HUDEP-2 (cell line): ENCODE results near the gene CST9.
"Not testable (repeated sequence)": the region's sequence is repeated elsewhere in the genome, so short reads cannot be mapped to it uniquely, and the experiment has no call there.

Experiments used
- DNase-seq, 76 experiments: peaks; one replicate each; lab custom pipeline; 2025; ENCODE audit not compliant: unreplicated experiment in 76 of 76; lab: John Stamatoyannopoulos, UW

CST9 gene

GRCh38 chr20:23588434-23589403 is 17.0 kb downstream of the CST9 start:
- no peak for DNase-seq

DNA sequence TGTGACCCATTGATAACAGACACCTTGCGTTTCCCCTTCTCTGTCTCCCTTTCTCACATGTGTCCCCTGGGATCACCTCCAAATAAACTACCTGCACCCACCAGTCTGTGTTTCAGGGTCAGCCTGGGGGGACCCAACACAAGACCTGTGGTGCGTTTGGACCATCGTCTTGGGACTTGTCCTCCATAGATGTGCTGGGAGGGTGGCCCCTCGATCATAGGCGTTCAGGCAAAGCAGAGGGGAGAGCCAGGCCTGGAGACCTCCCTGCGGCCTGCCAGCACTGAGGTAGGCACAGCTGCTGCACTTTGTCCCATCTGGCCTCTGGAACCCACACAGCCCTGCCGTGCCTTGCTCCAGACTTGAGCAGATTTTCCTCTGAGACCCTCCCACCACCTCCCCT is 18.1 kb downstream of the CST9 start:
- DNase-seq: no peak

DNA sequence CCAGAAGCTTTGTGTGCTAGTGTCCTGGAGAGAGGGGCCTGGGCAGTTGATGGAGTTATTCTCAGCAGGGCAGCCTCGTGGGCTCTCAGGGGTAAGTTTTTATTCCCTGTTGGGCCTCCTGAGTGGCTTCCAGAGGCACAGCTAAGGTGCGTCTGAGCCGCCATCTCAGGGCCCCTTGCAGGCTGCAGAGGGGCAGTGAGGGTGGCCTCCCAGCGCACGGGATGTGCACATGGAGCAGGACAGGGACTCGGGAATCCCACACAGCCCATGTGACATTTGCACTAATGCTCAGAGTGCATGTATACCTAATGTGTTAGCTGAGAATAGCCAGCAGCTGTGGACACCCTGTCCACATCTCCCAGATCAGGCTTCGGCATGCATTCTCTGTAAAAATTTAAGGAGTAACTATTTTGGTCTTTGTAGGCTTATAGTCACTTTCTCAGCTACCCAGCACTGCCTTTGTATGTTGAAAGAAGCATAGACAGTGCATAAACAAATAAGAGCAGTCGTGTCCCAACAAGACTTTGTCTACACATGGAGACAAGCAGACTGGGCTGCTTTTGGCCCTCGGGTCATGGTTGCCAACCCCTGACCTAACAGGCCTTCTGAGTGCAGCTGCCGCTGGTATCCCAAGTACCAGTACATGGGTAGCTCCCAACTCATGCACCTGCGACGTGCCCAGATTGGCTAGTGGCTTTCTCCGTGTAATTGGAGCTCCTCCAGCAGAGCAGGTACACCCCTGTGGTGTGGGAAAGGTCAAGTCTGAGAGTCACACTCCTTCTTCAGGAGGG is 18.8 kb downstream of the CST9 start:
- DNase-seq: no peak

- no peak for DNase-seq
Measured at GRCh38 chr20:23585808-23586734, 19.6 kb downstream of the CST9 start.

GRCh38 chr20:23585449-23585807 is 20.3 kb downstream of the CST9 start:
- no peak for DNase-seq

- DNase-seq: no peak
Measured at GRCh38 chr20:23584434-23585199, 21.1 kb downstream of the CST9 start.

- DNase-seq: no peak
Measured at GRCh38 chr20:23583526-23583925, 22.2 kb downstream of the CST9 start.

DNA sequence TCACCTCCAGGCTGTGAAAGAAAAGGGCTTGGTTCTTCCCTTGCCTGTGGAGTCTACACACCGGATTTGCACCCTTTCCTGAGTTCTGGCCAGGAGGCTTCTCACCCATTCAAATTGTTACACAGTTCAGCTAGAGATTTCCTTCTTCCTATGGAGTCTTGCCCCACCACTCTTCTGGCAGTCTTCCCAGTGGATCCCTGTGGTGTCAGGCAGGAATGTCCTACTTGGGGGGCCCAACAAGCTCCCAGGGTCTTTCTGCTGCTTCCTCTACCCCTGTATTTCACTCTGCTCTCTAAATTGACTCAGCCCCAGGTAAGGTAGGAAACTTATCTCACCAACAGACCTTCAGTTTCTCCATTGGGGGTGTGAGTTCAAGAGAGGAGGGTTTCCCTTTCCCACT is 23.4 kb downstream of the CST9 start:
- DNase-seq: no peak

DNA sequence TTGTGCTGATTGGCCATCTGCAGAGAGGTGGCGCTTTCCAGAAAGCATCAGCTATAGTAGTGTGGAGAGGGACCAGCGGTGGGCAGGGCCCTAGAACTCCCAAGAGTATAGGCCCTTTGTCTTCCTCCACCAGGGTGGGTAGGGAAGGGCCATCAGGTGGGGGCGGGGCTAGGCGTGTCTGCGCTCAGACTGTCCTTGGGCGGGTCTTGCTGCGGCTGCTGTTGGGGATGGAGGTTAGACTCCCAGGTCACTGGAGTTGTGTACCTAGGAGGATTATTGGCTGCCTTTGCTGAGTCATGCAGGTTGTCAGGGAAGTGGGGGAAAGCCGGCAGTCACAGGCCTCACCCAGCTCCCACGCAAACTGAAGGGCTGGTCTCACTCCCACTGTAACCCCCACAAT is 23.9 kb downstream of the CST9 start:
- DNase-seq: not testable (repeated sequence)

- DNase-seq: no peak
Measured at GRCh38 chr20:23574977-23575376, 30.7 kb downstream of the CST9 start.

DNA sequence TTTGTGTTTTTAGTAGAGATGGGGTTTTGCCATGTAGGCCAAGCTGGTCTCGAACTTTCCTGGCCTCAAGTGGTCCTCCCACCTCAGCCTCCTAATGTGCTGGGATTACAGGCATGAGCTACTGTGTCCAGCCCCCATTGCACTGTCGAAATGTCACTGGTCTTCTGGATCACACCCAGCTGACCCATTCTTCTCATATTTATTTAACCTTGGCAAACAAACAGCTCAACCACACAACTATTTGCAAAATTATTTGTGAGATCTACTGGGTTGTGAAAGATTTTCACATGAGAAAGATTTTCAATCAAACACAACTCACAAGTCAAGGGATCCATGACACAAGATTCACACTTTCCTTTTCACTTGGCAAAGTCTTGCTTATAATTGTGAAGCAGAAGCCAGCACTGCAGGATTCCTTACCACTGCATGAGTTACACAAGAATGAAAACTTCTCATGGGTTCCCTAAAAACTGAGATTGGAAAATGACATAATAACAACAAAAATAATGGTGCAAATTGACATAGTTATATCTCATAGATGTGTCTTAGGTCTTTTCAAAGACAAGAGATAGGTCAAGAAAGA is 35.4 kb downstream of the CST9 start:
- no peak for DNase-seq

DNA sequence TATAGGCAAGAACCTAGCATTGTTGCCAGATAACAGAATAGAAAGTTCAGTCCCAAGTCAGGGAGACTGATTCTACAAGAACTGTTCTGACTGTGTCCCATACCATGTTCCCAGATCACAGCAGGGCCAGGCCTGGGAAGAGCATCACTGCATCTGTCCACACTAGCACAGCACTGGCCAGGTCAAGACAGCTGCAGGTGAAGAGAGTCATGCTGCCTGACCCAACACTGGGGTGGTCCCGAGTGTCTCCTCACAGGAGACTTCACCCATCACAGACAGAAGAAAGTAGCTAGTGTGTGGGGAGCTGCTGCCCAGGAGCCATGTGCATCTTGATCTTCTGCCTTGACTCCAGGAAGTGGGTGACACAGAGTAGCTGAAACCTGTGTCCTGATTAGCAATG is 36.1 kb downstream of the CST9 start:
- DNase-seq: no peak

DNA sequence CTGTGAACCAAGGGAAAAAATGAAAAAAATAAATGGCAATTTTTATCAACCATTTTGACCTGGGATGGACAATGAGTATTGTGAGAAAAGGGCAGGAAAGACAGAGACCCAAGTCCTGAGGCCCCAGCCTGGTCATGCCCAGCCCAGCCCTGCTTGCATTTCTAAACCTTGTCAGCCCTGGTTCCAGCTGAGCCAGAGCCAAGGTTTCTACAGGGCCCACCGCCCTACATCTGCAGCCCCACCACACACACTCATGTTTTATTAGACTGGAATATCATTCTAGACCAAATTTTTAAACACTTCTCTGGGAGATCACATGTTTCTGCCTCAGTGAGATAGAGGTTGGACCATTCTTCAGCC is 36.8 kb downstream of the CST9 start:
- no peak for DNase-seq

GRCh38 chr20:23568320-23568970 is 37.3 kb downstream of the CST9 start, which contains the start of gene CST9L:
TSS of gene CST9L (minus strand) at chr20:23568484. CDS start at chr20:23568450, 34 bp downstream.
- no peak for DNase-seq

DNA sequence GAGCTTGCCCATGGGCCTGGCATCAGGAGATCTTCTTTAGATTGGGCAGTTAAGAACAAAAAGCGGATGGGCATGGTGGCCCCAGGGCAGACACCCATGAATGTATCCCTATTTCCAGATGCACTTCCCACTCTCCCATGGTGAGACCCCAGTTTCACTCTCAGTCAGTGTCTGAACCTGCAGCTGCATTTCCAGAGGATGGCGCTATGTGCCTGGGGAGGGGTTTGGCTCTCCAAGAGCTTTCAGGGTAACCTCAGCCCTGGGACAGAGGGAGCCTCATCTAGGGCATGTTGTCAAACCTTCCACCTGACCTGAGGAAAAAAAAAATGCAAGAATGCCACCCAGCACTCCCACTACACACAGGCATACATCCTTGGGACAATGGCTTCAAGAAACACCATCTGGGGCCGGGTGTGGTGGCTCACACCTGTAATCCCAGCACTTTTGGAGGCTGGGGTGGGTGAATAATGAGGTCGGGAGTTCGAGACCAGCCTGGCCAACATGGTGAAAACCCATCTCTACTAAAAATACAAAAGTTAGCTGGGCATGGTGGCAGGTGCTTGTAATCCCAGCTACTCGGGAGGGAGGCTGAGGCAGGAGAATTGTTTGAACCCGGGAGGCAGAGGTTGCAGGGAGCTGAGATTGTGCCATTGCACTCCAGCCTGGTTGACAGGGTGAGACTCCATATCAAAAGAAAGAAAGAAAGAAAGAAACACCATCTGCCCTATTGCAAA is 39.4 kb downstream of the CST9 start:
- no peak for DNase-seq

DNA sequence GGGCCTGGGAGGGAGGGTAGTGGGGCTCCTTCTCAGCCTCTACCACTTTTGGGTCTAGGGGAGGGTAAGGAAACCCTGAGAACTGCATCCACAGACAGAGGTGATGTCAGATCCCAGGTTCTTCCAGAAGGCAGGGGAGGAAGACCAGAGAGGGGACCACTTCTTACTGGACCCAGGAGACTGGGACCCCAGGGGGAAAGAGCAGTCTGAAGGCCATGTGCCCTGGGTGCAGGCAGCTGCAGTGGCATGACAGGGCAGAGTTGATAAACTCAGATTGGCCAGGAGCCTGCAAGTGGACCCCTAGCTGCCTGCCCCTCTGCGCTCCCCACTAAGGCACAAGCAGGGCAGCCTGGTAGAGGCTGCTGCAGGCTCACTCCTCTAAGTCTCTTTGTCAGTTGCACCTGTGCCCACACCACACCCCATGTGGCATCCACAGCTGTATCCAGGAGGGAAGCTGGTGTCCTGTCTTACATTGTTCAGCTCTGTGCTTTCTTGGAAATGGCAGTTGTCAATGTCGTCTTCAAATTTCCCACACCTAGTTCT is 40.1 kb downstream of the CST9 start:
- no peak for DNase-seq

DNA sequence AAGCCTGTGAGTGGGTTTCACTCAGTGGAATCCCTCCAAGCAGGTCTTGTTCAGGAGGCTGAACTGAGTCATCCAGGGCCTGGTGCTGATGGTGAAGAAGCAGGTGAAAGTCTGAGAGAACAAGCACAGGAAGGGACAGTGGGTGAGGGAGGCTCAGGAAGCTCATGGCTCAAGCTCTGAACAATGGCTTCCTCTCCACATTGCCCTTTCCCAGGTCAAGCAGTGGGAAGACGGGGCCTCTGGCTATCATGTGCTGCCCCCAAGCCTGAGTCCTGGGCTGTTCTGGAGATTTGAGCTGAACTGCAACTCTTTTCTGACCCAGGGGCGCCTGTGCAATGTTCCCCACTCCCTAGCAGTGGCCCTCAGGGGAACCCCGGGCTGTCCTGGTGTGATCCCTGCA is 40.8 kb downstream of the CST9 start:
- DNase-seq: no peak

DNA sequence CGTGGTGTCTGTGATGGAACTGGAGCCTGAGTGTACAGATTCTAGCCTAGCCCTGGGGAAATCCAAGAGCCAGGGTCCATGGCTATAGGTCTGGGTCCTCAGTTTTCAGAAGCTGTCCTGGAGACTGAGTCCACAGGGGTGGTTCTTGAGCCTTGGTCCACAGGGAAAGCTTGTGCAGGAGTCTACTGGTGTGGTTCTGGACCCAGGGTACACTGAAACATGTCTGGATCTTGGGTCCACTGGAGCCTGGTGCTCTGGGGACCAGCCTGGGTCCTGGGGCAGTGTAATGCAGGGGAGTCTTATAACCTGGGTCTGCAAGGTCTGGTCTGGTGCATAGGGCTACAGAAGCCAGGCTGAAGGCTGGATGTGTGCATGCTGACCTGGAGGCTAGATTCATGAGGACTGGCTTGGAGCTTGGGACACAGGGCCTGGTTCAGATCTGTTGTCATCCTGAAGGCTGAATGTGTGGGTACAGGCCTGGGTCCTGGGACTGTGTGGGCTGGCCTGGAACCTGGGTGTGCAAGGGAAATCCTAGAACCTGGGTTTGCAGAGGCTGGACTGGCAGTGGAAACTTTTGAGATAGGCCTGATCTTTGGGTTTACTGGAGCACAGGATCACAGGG is 42.9 kb downstream of the CST9 start:
- DNase-seq: no peak
